Endothelial cell of umbilical vein (primary cell): ENCODE measurements around the gene GMPR2. TPM values are rescaled to one million over a fixed set of nuclear protein-coding genes. Genes with fewer than 3 reads are reported as not detected.

Experiments used
- BruUV-seq: library from RNA; stranded (reverse); fragments of 400-500 nt; replicated peaks from 2 replicates; lab custom pipeline; 2021; lab: Mats Ljungman, UMichigan
- CTCF ChIA-PET: fragments of 300-600, 350-600 bp; sonication (Branson Sonifier 250); formaldehyde crosslinking; loops from one replicate; lab custom pipeline; 2021; ENCODE audit warnings: antibody characterized with exemption, inconsistent platforms; lab: Charles Lee
- POLR2A ChIA-PET: fragments of 300-600, 350-600 bp; sonication (Branson Sonifier 250); formaldehyde crosslinking; loops from one replicate; lab custom pipeline; 2021; ENCODE audit warnings: antibody characterized with exemption, inconsistent platforms; lab: Charles Lee
- DNase-seq: peaks from one replicate; pipeline ENCODE4 v3.0.0-alpha.2; 2011; ENCODE audit warnings: low read depth, low spot score
- FAIRE-seq: peaks from 2 replicates; lab custom pipeline; 2011; peaks lifted over from hg19 to GRCh38; lab: Jason Lieb, UNC
- H2AFZ ChIP-seq: 2 replicates; pipeline ENCODE4 v1.6.0; 2012; ENCODE audit warnings: low read depth, low read length, control low read depth, inconsistent platforms
- H3K27ac ChIP-seq: 2 replicates; pipeline ENCODE4 v1.5.1; 2011; ENCODE audit warnings: low read depth, mild to moderate bottlenecking, control low read depth, low read length, moderate library complexity; ENCODE audit not compliant: insufficient read depth
- H3K27me3 ChIP-seq, 2 experiments: 2 replicates each; pipeline versions ENCODE4 v1.6.0 to v1.6.1; 2011; ENCODE audit warnings: low read length in 2 of 2, mixed read lengths in 1 of 2; ENCODE audit not compliant: control insufficient read depth in 2 of 2, insufficient read depth in 2 of 2
- H3K36me3 ChIP-seq, 2 experiments: 2 replicates in 1 of 2; 3 replicates in 1 of 2; pipeline ENCODE4 v1.5.1; 2011; ENCODE audit warnings: low read length in 2 of 2, mild to moderate bottlenecking in 1 of 2, moderate library complexity in 1 of 2; ENCODE audit not compliant: control insufficient read depth in 2 of 2, insufficient read depth in 2 of 2; ENCODE audit errors: extremely low read depth in 1 of 2
- H3K4me1 ChIP-seq: 3 replicates; pipeline ENCODE4 v1.5.1; 2011; ENCODE audit warnings: mild to moderate bottlenecking, low read length; ENCODE audit not compliant: control insufficient read depth, insufficient read depth; ENCODE audit errors: extremely low read depth
- H3K4me2 ChIP-seq: 2 replicates; pipeline ENCODE4 v1.6.1; 2011; ENCODE audit warnings: low read length, control low read depth, mixed read lengths; ENCODE audit not compliant: insufficient read depth
- H3K4me3 ChIP-seq, 3 experiments: fragments of 200-600 bp in 1 of 3; sonication (generic), shearing (Covaris generic) in 1 of 3; replicated peaks in 1 of 3; 2 replicates each; pipeline ENCODE4 v1.5.1; 2011 to 2016; ENCODE audit warnings: control low read depth in 3 of 3, low read length in 3 of 3, mild to moderate bottlenecking in 2 of 3, inconsistent platforms in 1 of 3, low read depth in 1 of 3, moderate library complexity in 1 of 3; ENCODE audit not compliant: insufficient read depth in 1 of 3
- H3K79me2 ChIP-seq: 2 replicates; pipeline ENCODE4 v1.6.0; 2012; ENCODE audit warnings: low read length, inconsistent platforms; ENCODE audit not compliant: control insufficient read depth, insufficient read depth
- H3K9ac ChIP-seq: replicated peaks from 2 replicates; pipeline ENCODE3; 2011; ENCODE audit warnings: low read length, control low read depth; ENCODE audit not compliant: insufficient read depth; ENCODE audit errors: extremely low read depth
- H3K9me1 ChIP-seq: replicated peaks from 3 replicates; pipeline ENCODE4 v1.6.0; 2011; ENCODE audit warnings: mild to moderate bottlenecking, low read length; ENCODE audit not compliant: control insufficient read depth, insufficient read depth; ENCODE audit errors: extremely low read depth
- H3K9me3 ChIP-seq: replicated peaks from 2 replicates; pipeline ENCODE4 v1.5.1; 2012; ENCODE audit warnings: low read length, inconsistent platforms; ENCODE audit not compliant: control insufficient read depth, insufficient read depth
- H4K20me1 ChIP-seq: replicated peaks from 2 replicates; pipeline ENCODE3; 2011; ENCODE audit warnings: mild to moderate bottlenecking, low read length; ENCODE audit not compliant: control insufficient read depth, insufficient read depth; ENCODE audit errors: extremely low read depth
- CTCF ChIP-seq, 2 donors: IDR thresholded peaks; 1 replicate in 1 of 2; 2 replicates in 1 of 2; pipeline ENCODE4 v1.5.1; 2011; ENCODE audit warnings: low read length in 2 of 2, mild to moderate bottlenecking in 2 of 2, moderate library complexity in 2 of 2, control low read depth in 1 of 2, inconsistent platforms in 1 of 2, low read depth in 1 of 2; ENCODE audit not compliant: insufficient read depth in 1 of 2; ENCODE audit errors: extremely low read depth in 1 of 2
- EZH2 ChIP-seq: IDR thresholded peaks from 2 replicates; pipeline ENCODE4 v1.6.1; 2012; ENCODE audit warnings: borderline replicate concordance, low read depth, mild to moderate bottlenecking, moderate library complexity, low read length, inconsistent platforms; ENCODE audit not compliant: severe bottlenecking
- FOS ChIP-seq: IDR thresholded peaks from 2 replicates; pipeline ENCODE4 v1.6.1; 2011; ENCODE audit warnings: mild to moderate bottlenecking, low read length, moderate library complexity, borderline replicate concordance; ENCODE audit not compliant: insufficient read depth
- GATA2 ChIP-seq: IDR thresholded peaks from 2 replicates; pipeline ENCODE4 v1.7.0; 2011; ENCODE audit warnings: low read depth, mild to moderate bottlenecking, moderate library complexity, mixed read lengths, low read length; ENCODE audit not compliant: insufficient read length, insufficient read depth
- JUN ChIP-seq: IDR thresholded peaks from 2 replicates; pipeline ENCODE4 v1.6.1; 2011; ENCODE audit warnings: borderline replicate concordance, low read depth; ENCODE audit not compliant: insufficient read length, insufficient read depth
- MAX ChIP-seq: IDR thresholded peaks from 2 replicates; pipeline ENCODE4 v1.6.1; 2011; ENCODE audit not compliant: insufficient read depth, insufficient read length
- MYC ChIP-seq: IDR thresholded peaks from one replicate; pipeline ENCODE4 v1.6.1; 2011; ENCODE audit warnings: mild to moderate bottlenecking, low read depth, low read length
- POLR2A ChIP-seq: IDR thresholded peaks from 2 replicates; pipeline ENCODE4 v1.6.1; 2012; ENCODE audit warnings: low read depth, mild to moderate bottlenecking, control low read depth, low read length
- POLR2AphosphoS5 ChIP-seq: IDR thresholded peaks from 2 replicates; pipeline ENCODE4 v1.6.1; 2012; ENCODE audit warnings: low read depth, mild to moderate bottlenecking, control low read depth, low read length, moderate library complexity; ENCODE audit not compliant: insufficient read depth
- dilution Hi-C: fragments of 300-500 bp; cut with MboI; formaldehyde crosslinking; loops from one replicate; pipeline ENCODE4 v1.15.0; 2019; ENCODE audit warnings: low sequenced_read_pairs; ENCODE audit not compliant: extremely low pct_ligation_motif_present
- intact Hi-C: fragments of 100-400 bp; cut with micrococcal nuclease; formaldehyde crosslinking; loops from one replicate; pipeline ENCODE4 v1.10.0; 2022
- polyA plus RNA-seq, 4 experiments: library from polyadenylated mRNA; depleted of rRNA in 3 of 4; stranded (reverse) in 3 of 4; unstranded in 1 of 4; fragments of >200 nt; gene quantifications; 2 replicates each; pipeline versions ENCODE4 v1.2.1 to v1.2.3, GENCODE V29; 2011 to 2012; ENCODE audit warnings: missing spikeins in 1 of 4
- total RNA-seq: library from RNA; stranded (reverse); gene quantifications from 2 replicates; pipeline ENCODE4 v1.2.3, GENCODE V29; 2021

The GMPR2 gene
- total and polyA plus RNA-seq, 2 donors (not counting 3 experiments of a cell fraction or from before 2014, with no cell fraction given), result 58.1 to 61.8 TPM

GRCh38 chr14:24255438-24255837, 22.7 kb downstream of the GMPR2 start:
- H3K27me3 ChIP-seq, result no peaks in the 10 kb centered on the region
- no peak overlapping the region for H2AFZ ChIP-seq
- no TSS peak for BruUV-seq
- no peaks in the 10 kb centered on the region for H3K9me3 ChIP-seq
- TF ChIP-seq FOS (no peak), GATA2 (no peak), MAX (no peak), POLR2AphosphoS5 (no peak), EZH2 (no peak), MYC (no peak), CTCF (IDR thresholded peaks at IDR 0.05; ENCODE audit: extremely low read depth in 1 of 2, insufficient read depth in 1 of 2, low read depth in 1 of 2, low read length in 2 of 2) (no peak), JUN (no peak), POLR2A (no peak)
- no peak overlapping the region for H3K4me3 ChIP-seq
- DNase-seq (no peak), FAIRE-seq (no peak)
- H3K79me2 ChIP-seq, result no peaks in the 10 kb centered on the region
- ChIA-PET POLR2A (no interaction called here), CTCF (interaction anchor here (1.0 kb wide), 1 partner anchor 41 kb away, joined by 4 read pairs; no protein-coding TSS in a partner anchor)
- no peak overlapping the region for H3K4me2 ChIP-seq
- dilution Hi-C loops (no loop called here), intact Hi-C loops (no loop called here)
- no peak overlapping the region for H3K9ac ChIP-seq
- no peaks in the 10 kb centered on the region for H4K20me1 ChIP-seq
- H3K27ac ChIP-seq, result no peak overlapping the region
- H3K36me3 ChIP-seq, result peaks cover 0 to 3% of the 10 kb centered on the region in 2 experiments
- H3K9me1 ChIP-seq, result no peaks in the 10 kb centered on the region
- no peaks in the 10 kb centered on the region for H3K4me1 ChIP-seq
